Measurements from ENCODE around the gene ZNRF2. TPM values are rescaled to one million over a fixed set of nuclear protein-coding genes. Genes with fewer than 3 reads are reported as not detected.
A peak's percentile ranks its signal among the peaks of the same experiment; 100 is the strongest.

ZNRF2 gene
- polyA plus RNA-seq, 1 of the 3 experiments (the other 2 are of a cell fraction): 4.0 TPM

GRCh38 chr7:30335763-30336487 lies 51.5 kb downstream of the ZNRF2 start:
- POLR2A ChIA-PET: no interaction called here
- no peak overlapping the region for H3K27ac ChIP-seq (ENCODE audit: low read depth in 2 of 2, low read length in 1 of 2)

More at GRCh38 chr7:30335763-30336487, 51.5 kb downstream of the ZNRF2 start:
- TF ChIP-seq YY1 (IDR thresholded peaks at IDR 0.05; ENCODE audit: low read depth) (no peak), CTCF (IDR thresholded peaks at IDR 0.05) (no peak), JUND (IDR thresholded peaks at IDR 0.05) (no peak), FOSL2 (IDR thresholded peaks at IDR 0.05; ENCODE audit: borderline replicate concordance, low read depth) (no peak), RAD21 (IDR thresholded peaks at IDR 0.05; ENCODE audit: low read length) (no peak), GABPA (IDR thresholded peaks at IDR 0.05; ENCODE audit: low read depth) (no peak), SIN3A (IDR thresholded peaks at IDR 0.05; ENCODE audit: borderline replicate concordance, low read depth, low read length) (no peak), IRF3 (IDR thresholded peaks at IDR 0.05; ENCODE audit: low read depth, low read length) (no peak), MEF2A (IDR thresholded peaks at IDR 0.05; ENCODE audit: borderline replicate concordance, low read depth) (no peak), REST (IDR thresholded peaks at IDR 0.05; ENCODE audit: low read depth, low read length) (no peak), MAX (IDR thresholded peaks at IDR 0.05; ENCODE audit: low read depth) (no peak), EP300 (IDR thresholded peaks at IDR 0.05; ENCODE audit: borderline replicate concordance in 1 of 2, low read depth in 1 of 2, low read length in 1 of 2) (no peak), NRF1 (IDR thresholded peaks at IDR 0.05; ENCODE audit: low read depth, low read length) (no peak), EZH2phosphoT487 (IDR thresholded peaks at IDR 0.05; ENCODE audit: borderline replicate concordance, low read depth) (no peak), ELF1 (IDR thresholded peaks at IDR 0.05) (no peak), RCOR1 (IDR thresholded peaks at IDR 0.05; ENCODE audit: low read length) (no peak), NFIC (IDR thresholded peaks at IDR 0.05; ENCODE audit: borderline replicate concordance) (no peak), GATA2 (CRISPR knock-in tag; IDR thresholded peaks at IDR 0.05) (no peak)
- TF ChIP-seq, protein P1, sequence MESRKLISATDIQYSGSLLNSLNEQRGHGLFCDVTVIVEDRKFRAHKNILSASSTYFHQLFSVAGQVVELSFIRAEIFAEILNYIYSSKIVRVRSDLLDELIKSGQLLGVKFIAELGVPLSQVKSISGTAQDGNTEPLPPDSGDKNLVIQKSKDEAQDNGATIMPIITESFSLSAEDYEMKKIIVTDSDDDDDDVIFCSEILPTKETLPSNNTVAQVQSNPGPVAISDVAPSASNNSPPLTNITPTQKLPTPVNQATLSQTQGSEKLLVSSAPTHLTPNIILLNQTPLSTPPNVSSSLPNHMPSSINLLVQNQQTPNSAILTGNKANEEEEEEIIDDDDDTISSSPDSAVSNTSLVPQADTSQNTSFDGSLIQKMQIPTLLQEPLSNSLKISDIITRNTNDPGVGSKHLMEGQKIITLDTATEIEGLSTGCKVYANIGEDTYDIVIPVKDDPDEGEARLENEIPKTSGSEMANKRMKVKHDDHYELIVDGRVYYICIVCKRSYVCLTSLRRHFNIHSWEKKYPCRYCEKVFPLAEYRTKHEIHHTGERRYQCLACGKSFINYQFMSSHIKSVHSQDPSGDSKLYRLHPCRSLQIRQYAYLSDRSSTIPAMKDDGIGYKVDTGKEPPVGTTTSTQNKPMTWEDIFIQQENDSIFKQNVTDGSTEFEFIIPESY (IDR thresholded peaks at IDR 0.05; ENCODE audit: borderline replicate concordance, low read depth): no peak
- TF ChIP-seq, protein P2, sequence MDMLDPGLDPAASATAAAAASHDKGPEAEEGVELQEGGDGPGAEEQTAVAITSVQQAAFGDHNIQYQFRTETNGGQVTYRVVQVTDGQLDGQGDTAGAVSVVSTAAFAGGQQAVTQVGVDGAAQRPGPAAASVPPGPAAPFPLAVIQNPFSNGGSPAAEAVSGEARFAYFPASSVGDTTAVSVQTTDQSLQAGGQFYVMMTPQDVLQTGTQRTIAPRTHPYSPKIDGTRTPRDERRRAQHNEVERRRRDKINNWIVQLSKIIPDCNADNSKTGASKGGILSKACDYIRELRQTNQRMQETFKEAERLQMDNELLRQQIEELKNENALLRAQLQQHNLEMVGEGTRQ (IDR thresholded peaks at IDR 0.05; ENCODE audit: borderline replicate concordance, low read depth, low read length): no peak
- H3F3A ChIP-seq (replicated peaks; ENCODE audit: insufficient read depth): peaks cover 16% of the 10 kb centered on the region
- H3K9me2 ChIP-seq: no peaks in the 10 kb centered on the region
- H3K4me3 ChIP-seq (ENCODE audit: low read depth in 2 of 2, low read length in 1 of 2): no peak overlapping the region
- H3K9me3 ChIP-seq: peaks cover 11% of the 10 kb centered on the region
- no peak overlapping the region for H3K9ac ChIP-seq
- peaks cover 54% of the 10 kb centered on the region for H3K79me2 ChIP-seq (ENCODE audit: insufficient read depth)
- H3K4me1 ChIP-seq (ENCODE audit: control insufficient read depth in 1 of 2, insufficient read depth in 2 of 2, low read depth in 1 of 2, low read length in 1 of 2): peaks cover 0 to 6% of the 10 kb centered on the region in 2 experiments; a peak in 2 of 4 replicates
- no peaks in the 10 kb centered on the region for H3K27me3 ChIP-seq (ENCODE audit: insufficient read depth)
- no peak for DNase-seq
- no peaks in the 10 kb centered on the region for H4K20me1 ChIP-seq (ENCODE audit: insufficient read depth)
- peaks cover 0 to 4% of the 10 kb centered on the region in 2 experiments for H3K36me3 ChIP-seq (replicated peaks in 1 of 2; ENCODE audit: control insufficient read depth in 1 of 2, insufficient read depth in 2 of 2, low read length in 1 of 2)
- 65% methylated on average over 4 of the region's 4 CpGs for WGBS (ENCODE audit: low lambda C conversion rate)
- CTCF ChIA-PET: interaction anchor here (0.6 to 1.5 kb wide), 4 partner anchors 25 to 747 kb away, joined by 3 to 4 read pairs (median 3); no protein-coding TSS in a partner anchor
- H2AFZ ChIP-seq (ENCODE audit: low read depth): no peak overlapping the region
- H3K4me2 ChIP-seq: 0 out of 2 replicates have a peak overlapping the region, but pooled peaks have one; percentile 11
